HG03097 (cell line): ENCODE measurements around the gene TUBA1C.
"Not testable (repeated sequence)": the region's sequence is repeated elsewhere in the genome, so short reads cannot be mapped to it uniquely, and the experiment has no call there.

Experiments
- ATAC-seq: cut with Tn5 transposase; IDR thresholded peaks from one replicate; pipeline ENCODE4 v1.9.1; 2021; ENCODE audit not compliant: unreplicated experiment, low FRiP score

Gene TUBA1C

GRCh38 chr12:49282740-49283375, 18.0 kb downstream of the TUBA1C start:
- not testable (repeated sequence) for ATAC-seq

GRCh38 chr12:49283541-49284429, 18.9 kb downstream of the TUBA1C start:
- no peak for ATAC-seq

GRCh38 chr12:49284672-49285071, 19.8 kb downstream of the TUBA1C start:
- no peak for ATAC-seq

GRCh38 chr12:49287876-49288275, 23.0 kb downstream of the TUBA1C start:
- ATAC-seq: no peak

GRCh38 chr12:49288412-49288853, 23.6 kb downstream of the TUBA1C start:
- no peak for ATAC-seq

- ATAC-seq: no peak
These were observed 24.2 kb downstream of the TUBA1C start for GRCh38 chr12:49288922-49289555.

- no peak for ATAC-seq
These were observed 27.8 kb downstream of the TUBA1C start for GRCh38 chr12:49292729-49293055.

GRCh38 chr12:49293056-49293956, 28.4 kb downstream of the TUBA1C start:
- ATAC-seq: no peak

- ATAC-seq: no peak
These were observed 29.4 kb downstream of the TUBA1C start for GRCh38 chr12:49294086-49294803.

- no peak for ATAC-seq
These were observed 29.9 kb downstream of the TUBA1C start for GRCh38 chr12:49294804-49295081.

- no peak for ATAC-seq
These were observed 30.4 kb downstream of the TUBA1C start, which contains the start of gene PRPH for GRCh38 chr12:49295082-49295936. PRPH (plus strand) TSS chr12:49295147; CDS start chr12:49295201, 54 bp downstream.

- ATAC-seq: no peak
These were observed 31.4 kb downstream of the TUBA1C start for GRCh38 chr12:49296034-49296835.

GRCh38 chr12:49296836-49297694, 32.2 kb downstream of the TUBA1C start:
- no peak for ATAC-seq

GRCh38 chr12:49297695-49298060, 32.8 kb downstream of the TUBA1C start:
- ATAC-seq: no peak

- ATAC-seq: no peak
These were observed 33.3 kb downstream of the TUBA1C start for GRCh38 chr12:49298160-49298559.

- ATAC-seq: no peak
These were observed 36.9 kb downstream of the TUBA1C start for GRCh38 chr12:49301760-49302159.

GRCh38 chr12:49304161-49304560, 39.3 kb downstream of the TUBA1C start:
- no peak for ATAC-seq
